Smooth muscle cell (in vitro differentiated cells): Measurements from ENCODE around the gene PPL. TPM values are rescaled to one million over a fixed set of nuclear protein-coding genes. Genes with fewer than 3 reads are reported as not detected.

Experiments
- DNase-seq: peaks from one replicate; lab custom pipeline; 2025; ENCODE audit not compliant: unreplicated experiment; lab: John Stamatoyannopoulos, UW
- H2AFZ ChIP-seq: fragments of 200-600 bp; sonication (generic); 2 replicates; pipeline ENCODE4 v1.6.0; 2016; ENCODE audit warnings: antibody characterized with exemption, low read depth, mild to moderate bottlenecking
- H3F3A ChIP-seq: fragments of 200-600 bp; sonication (generic); 2 replicates; pipeline ENCODE4 v1.6.0; 2017; ENCODE audit warnings: antibody characterized with exemption, low read depth
- H3K27ac ChIP-seq: fragments of 200-600 bp; sonication (generic); 2 replicates; pipeline ENCODE4 v1.5.1; 2016; ENCODE audit warnings: low read depth, mild to moderate bottlenecking
- H3K27me3 ChIP-seq: fragments of 200-600 bp; sonication (generic); 2 replicates; pipeline ENCODE4 v1.6.1; 2016; ENCODE audit warnings: low read depth, mild to moderate bottlenecking
- H3K36me3 ChIP-seq: fragments of 200-600 bp; sonication (generic); 2 replicates; pipeline ENCODE4 v1.5.1; 2016; ENCODE audit warnings: low read depth
- H3K4me1 ChIP-seq: fragments of 200-600 bp; sonication (generic); 2 replicates; pipeline ENCODE4 v1.5.1; 2016; ENCODE audit warnings: low read depth
- H3K4me2 ChIP-seq: fragments of 200-600 bp; sonication (generic); 2 replicates; pipeline ENCODE4 v1.6.0; 2016; ENCODE audit warnings: mild to moderate bottlenecking
- H3K4me3 ChIP-seq: fragments of 200-600 bp; sonication (generic); 2 replicates; pipeline ENCODE4 v1.5.1; 2016; ENCODE audit warnings: mild to moderate bottlenecking
- H3K79me2 ChIP-seq: fragments of 200-600 bp; sonication (generic); 2 replicates; pipeline ENCODE4 v1.6.0; 2016; ENCODE audit warnings: low read depth, mild to moderate bottlenecking
- H3K9ac ChIP-seq: fragments of 200-600 bp; sonication (generic); 2 replicates; pipeline ENCODE4 v1.6.0; 2016; ENCODE audit warnings: low read depth
- H3K9me3 ChIP-seq: fragments of 200-600 bp; sonication (generic); replicated peaks from 2 replicates; pipeline ENCODE4 v1.5.1; 2016; ENCODE audit warnings: low read depth
- H4K20me1 ChIP-seq: fragments of 200-600 bp; sonication (generic); 2 replicates; pipeline ENCODE4 v1.6.0; 2016; ENCODE audit warnings: low read depth
- CTCF ChIP-seq: fragments of 200-600 bp; sonication (generic); IDR thresholded peaks from 2 replicates; pipeline ENCODE4 v1.5.1; 2017; ENCODE audit warnings: borderline replicate concordance, mild to moderate bottlenecking, antibody characterized with exemption; ENCODE audit not compliant: insufficient read depth, poor library complexity, severe bottlenecking
- WGBS: methylation state at CpG from one replicate; pipeline ENCODE4 v1.1.7; 2016; ENCODE audit warnings: low lambda C conversion rate; 5-methylcytosine and 5-hydroxymethylcytosine counted together
- polyA plus RNA-seq: library from polyadenylated mRNA; unstranded; fragments of >200 nt; fragmentation: Nextera tagmentation; extraction: Ambion mirVana; gene quantifications from 2 replicates; pipeline ENCODE4 v1.2.1, GENCODE V29; 2016
- total RNA-seq: library from RNA; depleted of rRNA; stranded (reverse); fragments of >200 nt; gene quantifications from 2 replicates; pipeline ENCODE4 v1.2.3, GENCODE V29; 2014

Gene PPL
- total and polyA plus RNA-seq, 2 experiments from 2014 or later = 3.0 to 7.7 TPM

DNA sequence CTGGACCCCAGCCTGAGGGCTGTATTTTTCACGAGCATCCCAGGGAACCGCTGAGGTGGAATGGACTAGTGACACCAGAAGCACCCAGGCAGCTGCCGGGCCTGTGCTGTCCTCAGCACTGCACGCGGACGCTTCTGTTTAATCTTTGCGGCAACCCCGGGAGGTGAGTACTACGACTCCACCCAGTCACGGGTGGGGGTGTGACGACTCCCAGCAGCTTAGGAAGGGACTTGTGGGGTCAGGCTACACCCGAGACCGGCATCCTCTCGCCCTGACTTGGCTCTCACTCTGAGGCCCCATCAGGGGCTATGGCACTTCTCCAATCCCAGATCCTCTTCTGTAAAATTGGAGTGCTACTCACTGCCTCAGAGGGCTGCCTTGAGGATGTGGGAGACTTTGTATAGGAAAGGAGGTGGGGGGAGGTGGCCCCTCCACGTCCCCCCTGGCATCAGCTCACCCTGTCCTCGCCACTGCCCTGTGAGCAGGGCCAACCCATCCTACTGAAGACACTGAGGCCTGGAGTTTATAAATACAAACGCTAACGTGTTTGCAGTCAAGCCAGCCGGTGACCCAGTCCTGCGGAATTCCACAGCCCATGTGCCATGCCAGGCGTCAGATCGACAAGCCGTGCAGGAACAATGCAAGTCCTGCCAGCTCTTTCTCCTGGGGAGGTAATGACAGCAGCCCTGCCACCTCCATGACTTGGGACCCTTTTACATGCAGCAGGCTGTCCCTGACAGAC lies 44.4 kb downstream of the PPL start:
- Histone ChIP-seq H3K36me3 (no peaks in the 10 kb centered on the region), H3K27ac (no peak overlapping the region), H3K79me2 (no peaks in the 10 kb centered on the region), H3K9ac (no peak overlapping the region), H3K4me1 (no peaks in the 10 kb centered on the region), H3K4me2 (no peak overlapping the region), H2AFZ (no peak overlapping the region), H3F3A (no peaks in the 10 kb centered on the region), H4K20me1 (no peaks in the 10 kb centered on the region), H3K27me3 (no peaks in the 10 kb centered on the region), H3K4me3 (no peak overlapping the region), H3K9me3 (no peaks in the 10 kb centered on the region)
- WGBS = 85% methylated on average over 23 of the region's 23 CpGs
- DNase-seq = no peak
- no peak for TF ChIP-seq CTCF

DNA sequence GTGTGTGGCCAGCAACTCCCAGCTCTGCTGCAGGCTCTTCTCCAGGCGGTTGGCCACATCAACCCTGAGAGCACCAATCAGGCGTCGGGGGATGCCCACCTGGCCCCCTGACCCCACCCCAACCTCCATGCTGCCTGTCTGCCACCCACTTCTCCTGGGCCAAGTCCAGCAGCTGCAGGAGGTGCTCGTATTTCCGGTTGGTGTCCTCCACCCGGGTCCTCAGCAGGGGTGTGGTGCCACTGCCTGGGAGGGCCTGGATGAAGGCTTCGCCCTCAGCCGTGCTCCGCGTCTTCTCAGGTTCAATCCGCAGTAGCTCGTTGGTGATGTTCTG lies 45.1 kb downstream of the PPL start:
- Histone ChIP-seq H3K27ac (no peak overlapping the region), H3K36me3 (no peaks in the 10 kb centered on the region), H3K4me1 (no peaks in the 10 kb centered on the region), H3K27me3 (no peaks in the 10 kb centered on the region), H2AFZ (no peak overlapping the region), H3F3A (no peaks in the 10 kb centered on the region), H3K79me2 (no peaks in the 10 kb centered on the region), H4K20me1 (no peaks in the 10 kb centered on the region), H3K4me2 (no peak overlapping the region), H3K9ac (no peak overlapping the region), H3K4me3 (no peak overlapping the region), H3K9me3 (no peaks in the 10 kb centered on the region)
- 93% methylated on average over 12 of the region's 12 CpGs for WGBS
- DNase-seq = no peak
- no peak for TF ChIP-seq CTCF

GRCh38 chr16:4891097-4891885 lies 45.7 kb downstream of the PPL start:
- H3K9me3 ChIP-seq = no peaks in the 10 kb centered on the region
- no peak for DNase-seq
- no peaks in the 10 kb centered on the region for H3K27me3 ChIP-seq
- H3K9ac ChIP-seq = no peak overlapping the region
- no peak overlapping the region for H3K4me2 ChIP-seq
- 97% methylated on average over 16 of the region's 16 CpGs for WGBS
- H3K4me1 ChIP-seq = no peaks in the 10 kb centered on the region
- H3F3A ChIP-seq = no peaks in the 10 kb centered on the region
- H4K20me1 ChIP-seq = no peaks in the 10 kb centered on the region
- no peaks in the 10 kb centered on the region for H3K36me3 ChIP-seq
- H2AFZ ChIP-seq = no peak overlapping the region
- no peak overlapping the region for H3K27ac ChIP-seq
- no peak overlapping the region for H3K4me3 ChIP-seq
- no peaks in the 10 kb centered on the region for H3K79me2 ChIP-seq
- no peak for TF ChIP-seq CTCF

- 97% methylated on average over 16 of the region's 16 CpGs for WGBS
- H2AFZ ChIP-seq = no peak overlapping the region
- H3K9me3 ChIP-seq = no peaks in the 10 kb centered on the region
- no peaks in the 10 kb centered on the region for H3K79me2 ChIP-seq
- no peak for DNase-seq
- no peak overlapping the region for H3K4me2 ChIP-seq
- H3K27me3 ChIP-seq = no peaks in the 10 kb centered on the region
- H3F3A ChIP-seq = no peaks in the 10 kb centered on the region
- H3K36me3 ChIP-seq = no peaks in the 10 kb centered on the region
- H3K4me1 ChIP-seq = no peaks in the 10 kb centered on the region
- H3K9ac ChIP-seq = no peak overlapping the region
- H4K20me1 ChIP-seq = no peaks in the 10 kb centered on the region
- no peak overlapping the region for H3K4me3 ChIP-seq
- TF ChIP-seq CTCF = no peak
- H3K27ac ChIP-seq = no peak overlapping the region
Measured at GRCh38 chr16:4890686-4891085, 46.3 kb downstream of the PPL start.
